ENCODE data around the gene ZNF485. TPM values are rescaled to one million over a fixed set of nuclear protein-coding genes. Genes with fewer than 3 reads are reported as not detected.
"Not testable (repeated sequence)": the region's sequence is repeated elsewhere in the genome, so short reads cannot be mapped to it uniquely, and the experiment has no call there.

ZNF485 gene
- total RNA-seq, 4 donors from 2014 or later, result 2.2 to 13.1 (median 5.8) TPM

- no peak for DNase-seq (ENCODE audit: low spot score)
- ATAC-seq (ENCODE audit: low FRiP score), result no peak
- no peak for TF ChIP-seq CTCF (IDR thresholded peaks at IDR 0.05)
Measured at GRCh38 chr10:43574906-43575305, 31.3 kb upstream of the ZNF485 start.

- no peak for TF ChIP-seq CTCF (IDR thresholded peaks at IDR 0.05)
- DNase-seq (ENCODE audit: low spot score) (no peak), ATAC-seq (ENCODE audit: low FRiP score) (no peak)
Measured at GRCh38 chr10:43576062-43576461, 30.2 kb upstream of the ZNF485 start.

DNA sequence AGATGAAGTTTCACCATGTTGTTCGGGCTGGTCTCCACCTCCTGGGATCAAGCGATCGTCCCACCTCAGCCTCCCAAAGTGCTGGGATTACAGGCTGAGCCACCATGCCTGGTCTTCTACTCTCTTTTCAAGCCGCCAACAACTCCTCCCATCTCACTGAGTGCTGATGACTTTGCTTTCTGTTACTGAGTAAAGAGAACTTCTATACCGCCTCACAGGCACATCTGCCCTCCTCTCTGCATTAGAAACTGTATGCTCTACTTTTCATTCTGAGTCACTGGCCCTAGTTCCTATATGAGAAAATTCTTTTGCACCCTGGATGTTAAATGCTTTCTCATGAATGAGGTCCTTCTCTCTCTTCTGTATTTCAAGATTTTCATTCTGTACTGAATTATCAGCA lies 29.7 kb upstream of the ZNF485 start:
- no peak for TF ChIP-seq CTCF (IDR thresholded peaks at IDR 0.05)
- no peak for ATAC-seq (ENCODE audit: low FRiP score)
- no peak for DNase-seq (ENCODE audit: low spot score)

DNA sequence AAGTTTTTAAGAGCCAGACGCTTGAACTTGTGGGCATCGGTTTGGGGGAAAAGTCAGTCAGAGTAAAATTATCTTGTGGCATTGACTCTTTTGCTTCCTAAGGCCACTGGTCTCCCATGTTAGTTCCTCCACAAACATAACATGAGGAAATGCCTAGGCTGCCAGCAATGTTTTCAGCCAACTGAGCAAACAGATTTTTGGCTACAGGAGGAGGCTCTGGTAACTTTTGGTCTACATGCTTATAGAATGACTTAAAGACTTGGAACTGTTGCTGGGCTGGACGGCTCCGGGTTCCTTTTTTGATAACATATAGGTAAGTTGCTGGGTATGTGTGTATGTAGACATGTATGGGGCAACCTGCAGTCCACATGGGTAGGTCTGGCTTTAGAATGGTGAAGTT lies 22.2 kb upstream of the ZNF485 start:
- ATAC-seq (ENCODE audit: low FRiP score), result no peak
- no peak for TF ChIP-seq CTCF (IDR thresholded peaks at IDR 0.05)
- DNase-seq (ENCODE audit: low spot score), result no peak

GRCh38 chr10:43585046-43585445 lies 21.2 kb upstream of the ZNF485 start:
- no peak for TF ChIP-seq CTCF (IDR thresholded peaks at IDR 0.05)
- ATAC-seq (ENCODE audit: low FRiP score) (no peak), DNase-seq (ENCODE audit: low spot score) (no peak)

DNA sequence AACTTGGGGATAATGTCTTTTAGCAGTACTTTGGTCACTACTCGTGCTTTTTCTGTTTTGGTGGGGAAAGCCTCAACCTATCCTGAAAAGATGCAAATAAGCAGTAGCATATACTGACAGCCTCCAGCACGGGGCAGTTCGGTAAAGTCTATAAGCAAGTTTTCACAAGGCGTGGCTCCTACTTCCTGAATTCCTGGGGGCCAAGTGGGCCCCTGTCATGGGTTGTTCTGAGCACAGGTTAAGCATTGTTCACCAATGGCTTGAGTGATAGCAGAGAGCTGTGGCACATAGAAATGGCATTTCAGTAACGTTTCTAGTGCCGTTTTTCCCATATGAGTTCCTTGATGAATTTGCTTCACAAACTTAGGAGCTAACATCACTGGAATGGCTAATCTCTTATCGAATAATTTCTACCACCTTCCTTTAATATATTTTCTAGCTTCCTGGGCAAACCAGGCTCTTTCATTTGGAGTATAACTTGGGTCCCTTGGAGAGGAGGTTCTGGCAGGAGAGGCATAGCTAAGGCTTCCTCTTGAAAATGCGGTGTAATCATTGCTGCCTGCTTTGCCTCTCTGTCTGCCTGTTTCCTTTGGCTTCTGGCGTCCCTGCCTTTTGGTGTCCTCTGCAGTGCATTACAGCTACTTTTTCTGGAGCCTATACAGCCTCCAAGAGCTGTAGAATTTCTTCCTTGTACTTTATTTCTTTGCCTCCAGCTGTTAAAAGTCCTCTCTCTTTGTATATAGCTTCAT lies 20.1 kb upstream of the ZNF485 start:
- ATAC-seq (ENCODE audit: low FRiP score) (no peak), DNase-seq (ENCODE audit: low spot score) (no peak)
- TF ChIP-seq CTCF (IDR thresholded peaks at IDR 0.05), result no peak

GRCh38 chr10:43586730-43587115 lies 19.5 kb upstream of the ZNF485 start:
- ATAC-seq (ENCODE audit: low FRiP score); DNase-seq (ENCODE audit: low spot score): not testable (repeated sequence)
